KMS-11 (cell line): ENCODE results near the gene DRC3.

ENCODE experiments used
- H2AFZ ChIP-seq: fragments of 200-600 bp; sonication (generic); 2 replicates; pipeline ENCODE4 v1.6.1; 2016; ENCODE audit warnings: antibody characterized with exemption, mixed run types, low read depth
- H3K27ac ChIP-seq: fragments of 200-600 bp; sonication (generic); 2 replicates; pipeline ENCODE4 v1.6.1; 2016; ENCODE audit warnings: mild to moderate bottlenecking, mixed run types
- H3K27me3 ChIP-seq: fragments of 200-600 bp; sonication (generic); 2 replicates; pipeline ENCODE4 v1.6.1; 2017; ENCODE audit warnings: mild to moderate bottlenecking, low read depth, mixed run types, moderate library complexity; ENCODE audit not compliant: insufficient read depth
- H3K36me3 ChIP-seq: fragments of 200-600 bp; sonication (generic); 2 replicates; pipeline ENCODE4 v1.6.1; 2017; ENCODE audit warnings: mild to moderate bottlenecking, mixed run types; ENCODE audit not compliant: insufficient read depth
- H3K4me1 ChIP-seq: fragments of 200-600 bp; sonication (generic); 2 replicates; pipeline ENCODE4 v1.6.1; 2016; ENCODE audit warnings: mild to moderate bottlenecking, low read depth, mixed run types; ENCODE audit not compliant: poor library complexity, severe bottlenecking
- H3K4me2 ChIP-seq: fragments of 200-600 bp; sonication (generic); 2 replicates; pipeline ENCODE4 v1.7.0; 2016; ENCODE audit warnings: mild to moderate bottlenecking, mixed run types
- H3K4me3 ChIP-seq: fragments of 200-600 bp; sonication (generic); IDR thresholded peaks from 2 replicates; pipeline ENCODE4 v1.6.1; 2017; ENCODE audit warnings: low read depth, low read length, mixed read lengths; ENCODE audit not compliant: insufficient read depth
- H3K79me2 ChIP-seq: fragments of 200-600 bp; sonication (generic); 2 replicates; pipeline ENCODE4 v1.6.1; 2016; ENCODE audit warnings: low read depth, mixed run types; ENCODE audit not compliant: insufficient read depth
- H3K9ac ChIP-seq: fragments of 200-600 bp; sonication (generic); 2 replicates; pipeline ENCODE4 v1.6.1; 2016; ENCODE audit warnings: mild to moderate bottlenecking, mixed run types
- H4K20me1 ChIP-seq: fragments of 200-600 bp; sonication (generic); 2 replicates; pipeline ENCODE4 v1.6.1; 2016; ENCODE audit warnings: mild to moderate bottlenecking, mixed run types; ENCODE audit not compliant: insufficient read depth
- CTCF ChIP-seq: fragments of 200-600 bp; sonication (generic); conservative IDR thresholded peaks from 2 replicates; pipeline ENCODE4 v1.6.1; 2017; ENCODE audit warnings: low read depth, mild to moderate bottlenecking, antibody characterized with exemption, low read length, moderate library complexity, mixed read lengths

Gene DRC3

DNA sequence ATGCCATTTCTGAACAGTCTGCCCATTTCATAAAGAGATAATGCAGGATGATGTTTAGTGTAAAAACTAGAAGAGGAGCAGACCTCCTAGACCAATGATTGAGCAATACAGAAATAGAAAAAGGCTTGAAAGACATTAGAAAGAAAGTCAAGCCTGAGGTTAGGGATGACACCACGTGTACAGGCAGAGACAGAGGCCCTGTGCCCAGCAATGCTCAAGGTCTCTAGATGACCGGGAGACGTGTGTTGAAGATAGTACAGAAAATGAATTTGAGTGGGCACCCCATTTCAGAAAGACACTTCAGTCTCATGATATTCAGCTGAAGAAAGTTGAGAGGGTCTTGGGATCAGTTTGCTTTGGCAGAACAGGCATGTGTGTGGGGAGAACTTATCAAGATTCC is 71.9 kb downstream of the DRC3 start:
- no peaks in the 10 kb centered on the region for H3K27me3 ChIP-seq
- H3K9ac ChIP-seq = no peak overlapping the region
- TF ChIP-seq CTCF = no peak
- H3K27ac ChIP-seq = no peak overlapping the region
- peaks cover 20% of the 10 kb centered on the region for H3K4me1 ChIP-seq
- no peaks in the 10 kb centered on the region for H3K79me2 ChIP-seq
- H4K20me1 ChIP-seq = no peaks in the 10 kb centered on the region
- no peak overlapping the region for H3K4me3 ChIP-seq
- no peaks in the 10 kb centered on the region for H3K36me3 ChIP-seq
- H3K4me2 ChIP-seq = no peak overlapping the region
- H2AFZ ChIP-seq = no peak overlapping the region

DNA sequence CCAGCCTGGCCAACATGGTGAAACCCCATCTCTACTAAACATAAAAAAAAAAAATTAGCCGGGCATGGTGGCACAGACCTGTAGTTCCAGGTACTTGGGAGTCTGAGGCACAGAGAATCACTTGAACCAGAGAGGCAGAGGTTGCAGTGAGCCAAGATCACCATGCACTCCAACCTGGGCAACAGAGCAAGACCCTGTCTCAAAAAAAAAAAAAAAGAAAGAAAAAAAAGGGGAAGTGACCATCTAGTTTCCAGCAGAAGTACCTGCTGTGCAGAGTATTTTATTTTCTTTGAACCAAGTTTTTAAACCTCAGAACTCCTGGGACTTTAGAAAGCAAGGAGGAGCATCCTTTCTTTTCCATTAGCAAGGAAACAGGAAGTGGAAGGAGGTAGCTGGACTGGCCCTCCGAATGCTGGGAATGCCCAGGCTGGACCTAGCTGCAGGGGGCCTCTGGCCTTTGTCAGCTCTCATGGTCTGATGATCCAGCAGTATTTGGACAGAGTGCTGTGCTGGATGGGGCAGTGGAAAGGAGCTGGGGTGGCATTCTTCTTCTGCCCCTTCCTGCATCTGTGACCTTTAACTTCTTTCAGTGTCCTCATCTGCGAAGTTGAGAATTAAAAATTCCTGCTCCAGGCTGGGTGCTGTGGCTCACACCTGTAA is 73.2 kb downstream of the DRC3 start:
- H3K79me2 ChIP-seq = no peaks in the 10 kb centered on the region
- H4K20me1 ChIP-seq = no peaks in the 10 kb centered on the region
- no peak for TF ChIP-seq CTCF
- H2AFZ ChIP-seq = no peak overlapping the region
- peaks cover 14% of the 10 kb centered on the region for H3K4me1 ChIP-seq
- no peak overlapping the region for H3K9ac ChIP-seq
- H3K27ac ChIP-seq = no peak overlapping the region
- H3K4me3 ChIP-seq = no peak overlapping the region
- no peaks in the 10 kb centered on the region for H3K36me3 ChIP-seq
- no peaks in the 10 kb centered on the region for H3K27me3 ChIP-seq
- H3K4me2 ChIP-seq = no peak overlapping the region

GRCh38 chr17:18055597-18055996 is 82.9 kb downstream of the DRC3 start:
- Histone ChIP-seq H3K4me1 (no peaks in the 10 kb centered on the region), H3K79me2 (no peaks in the 10 kb centered on the region), H3K27me3 (no peaks in the 10 kb centered on the region), H4K20me1 (no peaks in the 10 kb centered on the region), H2AFZ (no peak overlapping the region), H3K9ac (no peak overlapping the region), H3K4me2 (no peak overlapping the region), H3K27ac (no peak overlapping the region), H3K4me3 (no peak overlapping the region), H3K36me3 (no peaks in the 10 kb centered on the region)
- TF ChIP-seq CTCF = no peak

GRCh38 chr17:18056214-18056613 is 83.6 kb downstream of the DRC3 start:
- H3K9ac ChIP-seq = no peak overlapping the region
- H3K27me3 ChIP-seq = no peaks in the 10 kb centered on the region
- H3K27ac ChIP-seq = no peak overlapping the region
- H3K4me2 ChIP-seq = no peak overlapping the region
- H3K4me3 ChIP-seq = no peak overlapping the region
- no peaks in the 10 kb centered on the region for H3K4me1 ChIP-seq
- no peaks in the 10 kb centered on the region for H4K20me1 ChIP-seq
- no peak for TF ChIP-seq CTCF
- no peaks in the 10 kb centered on the region for H3K36me3 ChIP-seq
- no peaks in the 10 kb centered on the region for H3K79me2 ChIP-seq
- no peak overlapping the region for H2AFZ ChIP-seq
